ENCODE data around the gene DSCAM.

DSCAM gene

GRCh38 chr21:40049931-40050290 lies 797.0 kb downstream of the DSCAM start:
- no peak overlapping the region for H3K4me3 ChIP-seq (ENCODE audit: low read depth, low read length)
- DNase-seq (ENCODE audit: low read depth): no peak
- TF ChIP-seq CTCF (conservative IDR thresholded peaks at IDR 0.05; ENCODE audit: low read depth, low read length): no peak

GRCh38 chr21:40049031-40049930 lies 797.7 kb downstream of the DSCAM start:
- no peak for DNase-seq (ENCODE audit: low read depth)
- TF ChIP-seq CTCF (conservative IDR thresholded peaks at IDR 0.05; ENCODE audit: low read depth, low read length): no peak
- no peak overlapping the region for H3K4me3 ChIP-seq (ENCODE audit: low read depth, low read length)

- no peak overlapping the region for H3K4me3 ChIP-seq (ENCODE audit: low read depth, low read length)
- no peak for TF ChIP-seq CTCF (conservative IDR thresholded peaks at IDR 0.05; ENCODE audit: low read depth, low read length)
- no peak for DNase-seq (ENCODE audit: low read depth)
Observed at GRCh38 chr21:40047993-40048730, 798.8 kb downstream of the DSCAM start.

- H3K4me3 ChIP-seq (ENCODE audit: low read depth, low read length): no peak overlapping the region
- TF ChIP-seq CTCF (conservative IDR thresholded peaks at IDR 0.05; ENCODE audit: low read depth, low read length): no peak
- DNase-seq (ENCODE audit: low read depth): no peak
Observed at GRCh38 chr21:40047211-40047610, 799.7 kb downstream of the DSCAM start.

- TF ChIP-seq CTCF (conservative IDR thresholded peaks at IDR 0.05; ENCODE audit: low read depth, low read length): no peak
- no peak overlapping the region for H3K4me3 ChIP-seq (ENCODE audit: low read depth, low read length)
- DNase-seq (ENCODE audit: low read depth): no peak
Observed at GRCh38 chr21:40043866-40044265, 803.1 kb downstream of the DSCAM start.

- no peak overlapping the region for H3K4me3 ChIP-seq (ENCODE audit: low read depth, low read length)
- TF ChIP-seq CTCF (conservative IDR thresholded peaks at IDR 0.05; ENCODE audit: low read depth, low read length): no peak
- no peak for DNase-seq (ENCODE audit: low read depth)
Observed at GRCh38 chr21:40043423-40043822, 803.5 kb downstream of the DSCAM start.
